Breast epithelium (tissue), 4 donors: ENCODE results near the gene FAM216B. TPM values are rescaled to one million over a fixed set of nuclear protein-coding genes. Genes with fewer than 3 reads are reported as not detected.
"Not testable (repeated sequence)": the region's sequence is repeated elsewhere in the genome, so short reads cannot be mapped to it uniquely, and the experiment has no call there.

Source experiments
- DNase-seq, 2 donors: peaks; one replicate each; pipeline ENCODE4 v3.0.0-alpha.2; 2019; ENCODE audit warnings: low spot score in 2 of 2
- H3K27ac ChIP-seq, 2 donors: fragments of 200-600 bp; sonication (generic) in 1 of 2; one replicate each; pipeline ENCODE4 v1.5.1; 2016 to 2019; ENCODE audit warnings: mild to moderate bottlenecking in 1 of 2
- H3K27me3 ChIP-seq, 2 donors: fragments of 200-600 bp; sonication (generic) in 1 of 2; one replicate each; pipeline versions ENCODE4 v1.5.1 to v1.6.0; 2017 to 2019; ENCODE audit warnings: control low read depth in 1 of 2, mild to moderate bottlenecking in 1 of 2
- H3K36me3 ChIP-seq: fragments of 200-600 bp; one replicate; pipeline ENCODE4 v1.5.1; 2019
- H3K4me1 ChIP-seq, 2 donors: fragments of 200-600 bp; sonication (generic); one replicate each; pipeline ENCODE4 v1.5.1; 2016 to 2019; ENCODE audit warnings: control low read depth in 1 of 2
- H3K4me3 ChIP-seq, 3 donors: fragments of 200-600 bp; sonication (generic); 1 replicate in 2 of 3; 2 replicates in 1 of 3; pipeline ENCODE4 v1.5.1; 2016 to 2019; ENCODE audit warnings: mild to moderate bottlenecking in 3 of 3, moderate library complexity in 2 of 3
- H3K9me3 ChIP-seq, 2 donors: fragments of 200-600 bp; sonication (generic) in 1 of 2; one replicate each; pipeline ENCODE4 v1.5.1; 2016 to 2019; ENCODE audit warnings: control low read depth in 1 of 2
- POLR2A ChIP-seq: fragments of 450-650 bp; IDR thresholded peaks from one replicate; pipeline ENCODE4 v1.6.1; 2016; ENCODE audit warnings: antibody characterized with exemption, mild to moderate bottlenecking, moderate library complexity
- POLR2AphosphoS5 ChIP-seq, 3 donors: sonication (generic); formaldehyde crosslinking; IDR thresholded peaks; one replicate each; pipeline ENCODE4 v1.6.1; 2017; ENCODE audit warnings: antibody characterized with exemption in 3 of 3
- intact Hi-C: fragments of 100-400 bp; cut with DNase I; formaldehyde crosslinking; loops from one replicate; pipeline ENCODE4 v1.15.1; 2023; ENCODE audit warnings: low total_unique reads
- total RNA-seq, 3 donors: library from RNA; depleted of rRNA; stranded (reverse); fragments of >200 nt; gene quantifications; one replicate each; pipeline ENCODE4 v1.1.0, GENCODE V29; 2016
- TF ChIP-seq, protein P1 (sequence below), 3 donors: fragments of 450-650 bp; IDR thresholded peaks; one replicate each; pipeline ENCODE4 v1.5.1; 2016 to 2017; ENCODE audit warnings: antibody characterized with exemption in 3 of 3, mild to moderate bottlenecking in 3 of 3, moderate library complexity in 3 of 3

FAM216B gene
- total RNA-seq, 3 donors from 2014 or later = not detected

DNA sequence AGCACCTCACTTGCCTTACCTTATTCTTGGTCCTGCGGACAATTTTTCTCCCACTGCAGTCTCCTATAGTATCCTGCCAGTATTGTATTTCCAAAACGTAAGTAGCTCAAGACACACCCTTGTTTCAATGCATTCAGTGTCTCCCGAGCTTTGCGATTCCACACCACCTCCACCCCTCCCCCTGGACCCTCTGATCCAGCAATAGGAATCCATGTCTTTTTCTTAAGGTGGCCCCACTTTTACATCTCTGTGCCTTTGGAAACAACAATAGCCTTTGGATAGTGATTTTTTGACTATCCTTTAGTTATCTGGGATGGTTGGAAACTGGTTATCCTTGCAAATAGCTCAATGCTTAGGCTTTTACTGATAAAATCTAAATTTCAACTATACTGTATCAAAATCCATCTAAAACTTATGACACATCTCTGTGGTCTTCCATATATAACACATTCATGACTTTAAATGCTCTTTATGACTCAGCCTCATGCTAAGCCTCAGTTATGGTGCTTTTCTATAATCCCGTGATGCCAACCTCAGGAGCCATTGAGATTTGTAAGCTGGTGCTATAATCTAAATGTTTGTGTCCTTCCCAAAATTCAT lies 27.1 kb downstream of the FAM216B start:
- no peaks in the 10 kb centered on the region for H3K4me1 ChIP-seq
- H3K27me3 ChIP-seq = no peaks in the 10 kb centered on the region
- H3K9me3 ChIP-seq = no peaks in the 10 kb centered on the region
- no peak for DNase-seq
- no peak for TF ChIP-seq POLR2AphosphoS5 (IDR thresholded peaks at IDR 0.05)
- TF ChIP-seq, protein P1, sequence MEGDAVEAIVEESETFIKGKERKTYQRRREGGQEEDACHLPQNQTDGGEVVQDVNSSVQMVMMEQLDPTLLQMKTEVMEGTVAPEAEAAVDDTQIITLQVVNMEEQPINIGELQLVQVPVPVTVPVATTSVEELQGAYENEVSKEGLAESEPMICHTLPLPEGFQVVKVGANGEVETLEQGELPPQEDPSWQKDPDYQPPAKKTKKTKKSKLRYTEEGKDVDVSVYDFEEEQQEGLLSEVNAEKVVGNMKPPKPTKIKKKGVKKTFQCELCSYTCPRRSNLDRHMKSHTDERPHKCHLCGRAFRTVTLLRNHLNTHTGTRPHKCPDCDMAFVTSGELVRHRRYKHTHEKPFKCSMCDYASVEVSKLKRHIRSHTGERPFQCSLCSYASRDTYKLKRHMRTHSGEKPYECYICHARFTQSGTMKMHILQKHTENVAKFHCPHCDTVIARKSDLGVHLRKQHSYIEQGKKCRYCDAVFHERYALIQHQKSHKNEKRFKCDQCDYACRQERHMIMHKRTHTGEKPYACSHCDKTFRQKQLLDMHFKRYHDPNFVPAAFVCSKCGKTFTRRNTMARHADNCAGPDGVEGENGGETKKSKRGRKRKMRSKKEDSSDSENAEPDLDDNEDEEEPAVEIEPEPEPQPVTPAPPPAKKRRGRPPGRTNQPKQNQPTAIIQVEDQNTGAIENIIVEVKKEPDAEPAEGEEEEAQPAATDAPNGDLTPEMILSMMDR (IDR thresholded peaks at IDR 0.05) = no peak
- TF ChIP-seq POLR2A = no peak
- intact Hi-C loops = no loop called here
- H3K4me3 ChIP-seq = no peak overlapping the region
- H3K36me3 ChIP-seq = no peaks in the 10 kb centered on the region
- no peak overlapping the region for H3K27ac ChIP-seq

DNA sequence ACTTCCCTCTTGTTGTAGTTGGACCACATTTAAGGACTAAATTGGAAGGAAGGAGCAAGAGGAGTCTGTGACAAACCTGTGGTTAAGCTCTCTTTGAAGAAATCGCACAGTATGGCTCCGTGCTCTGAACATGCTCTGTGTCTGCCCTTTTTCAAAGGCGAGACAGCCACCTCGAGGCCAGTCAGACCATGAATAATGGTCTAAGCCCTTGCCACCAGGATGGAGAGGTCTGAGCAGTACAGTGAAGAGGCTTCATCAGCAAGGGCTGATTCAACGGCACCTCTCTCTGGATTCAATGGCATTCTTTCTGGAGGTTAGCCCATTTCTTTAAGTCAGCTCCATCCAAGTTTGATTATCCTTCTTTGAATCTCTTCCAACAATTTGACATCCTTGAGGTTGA lies 30.9 kb downstream of the FAM216B start:
- Histone ChIP-seq H3K4me1 (no peaks in the 10 kb centered on the region), H3K9me3 (no peaks in the 10 kb centered on the region), H3K27ac (no peak overlapping the region), H3K36me3 (no peaks in the 10 kb centered on the region), H3K4me3 (no peak overlapping the region), H3K27me3 (no peaks in the 10 kb centered on the region)
- TF ChIP-seq POLR2AphosphoS5 (IDR thresholded peaks at IDR 0.05) (no peak), POLR2A (no peak)
- TF ChIP-seq, protein P1 (IDR thresholded peaks at IDR 0.05) = no peak
- no peak for DNase-seq
- intact Hi-C loops = no loop called here

DNA sequence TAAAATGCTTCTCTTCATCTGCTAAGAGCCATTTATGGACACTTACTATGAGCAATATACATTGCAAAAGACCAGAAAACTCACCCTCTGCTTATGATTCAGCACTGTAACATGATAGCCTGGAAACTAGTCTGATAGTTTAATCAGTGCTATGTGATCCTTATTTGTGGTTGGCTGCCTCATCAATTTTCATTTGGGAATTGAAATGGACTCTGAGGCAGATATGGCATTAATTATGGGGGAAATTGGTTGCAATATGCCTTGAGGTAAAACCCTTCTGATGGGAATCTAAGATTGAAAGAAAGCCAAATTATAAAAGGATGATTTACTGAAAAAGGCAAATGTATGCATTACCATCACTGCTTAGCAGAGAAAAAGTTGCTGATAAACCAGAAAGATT lies 33.5 kb downstream of the FAM216B start:
- TF ChIP-seq POLR2AphosphoS5 (IDR thresholded peaks at IDR 0.05) = no peak
- no peak for TF ChIP-seq POLR2A
- TF ChIP-seq, protein P1 (IDR thresholded peaks at IDR 0.05) = no peak
- Histone ChIP-seq H3K27me3 (no peaks in the 10 kb centered on the region), H3K36me3 (no peaks in the 10 kb centered on the region), H3K4me1 (no peaks in the 10 kb centered on the region), H3K27ac (no peak overlapping the region), H3K9me3 (peaks cover 0 to 5% of the 10 kb centered on the region in 2 donors), H3K4me3 (no peak overlapping the region)
- no peak for DNase-seq
- intact Hi-C loops = no loop called here

DNA sequence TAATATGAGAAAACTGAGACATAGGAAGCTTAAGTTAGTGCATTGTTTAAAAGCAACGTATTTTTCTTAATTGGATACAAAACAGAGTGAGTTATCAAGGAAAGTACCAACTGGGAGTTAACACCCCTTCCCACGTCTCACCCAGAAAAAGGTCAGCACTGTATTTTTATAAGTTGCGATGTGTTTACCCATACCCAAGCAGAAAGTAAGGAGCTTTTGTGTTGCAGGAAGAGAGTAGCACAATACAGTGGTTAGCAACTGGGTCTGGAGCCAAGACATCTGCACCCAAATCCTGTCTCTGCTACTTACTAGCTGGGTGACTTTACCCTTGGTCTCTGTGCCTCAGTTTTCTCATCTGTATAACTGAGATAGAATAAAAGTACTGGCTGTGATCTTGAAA lies 34.3 kb downstream of the FAM216B start:
- intact Hi-C loops = no loop called here
- H3K27ac ChIP-seq = no peak overlapping the region
- H3K27me3 ChIP-seq = no peaks in the 10 kb centered on the region
- H3K9me3 ChIP-seq = peaks cover 0 to 5% of the 10 kb centered on the region in 2 donors
- no peak for DNase-seq
- no peaks in the 10 kb centered on the region for H3K36me3 ChIP-seq
- TF ChIP-seq POLR2A = no peak
- no peak for TF ChIP-seq POLR2AphosphoS5 (IDR thresholded peaks at IDR 0.05)
- TF ChIP-seq, protein P1 (IDR thresholded peaks at IDR 0.05) = no peak
- no peaks in the 10 kb centered on the region for H3K4me1 ChIP-seq
- no peak overlapping the region for H3K4me3 ChIP-seq

GRCh38 chr13:42816538-42816937 lies 35.2 kb downstream of the FAM216B start:
- Histone ChIP-seq H3K4me1 (no peaks in the 10 kb centered on the region), H3K36me3 (no peaks in the 10 kb centered on the region), H3K27me3 (no peaks in the 10 kb centered on the region), H3K4me3 (no peak overlapping the region), H3K27ac (no peak overlapping the region), H3K9me3 (peaks cover 0 to 5% of the 10 kb centered on the region in 2 donors)
- intact Hi-C loops = no loop called here
- TF ChIP-seq, protein P1 (IDR thresholded peaks at IDR 0.05) = no peak
- no peak for TF ChIP-seq POLR2AphosphoS5 (IDR thresholded peaks at IDR 0.05)
- no peak for TF ChIP-seq POLR2A
- DNase-seq = no peak

DNA sequence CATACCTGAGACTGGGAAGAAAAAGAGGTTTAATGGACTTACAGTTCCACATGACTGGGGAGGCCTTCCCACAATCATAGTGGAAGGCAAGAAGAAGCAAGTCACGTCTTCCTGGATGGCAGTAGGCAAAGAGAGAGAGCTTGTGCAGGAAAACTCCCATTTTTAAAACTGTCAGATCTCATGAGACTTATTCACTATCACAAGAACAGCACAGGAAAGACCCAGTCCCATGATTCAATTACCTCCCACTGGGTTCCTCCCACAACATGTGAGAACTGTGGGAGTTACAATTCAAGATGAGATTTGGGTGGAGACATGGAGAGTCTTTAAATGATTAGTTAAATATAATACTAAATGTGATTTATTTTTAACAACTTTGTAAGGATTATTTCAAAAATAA lies 38.3 kb downstream of the FAM216B start:
- H3K9me3 ChIP-seq, H3K4me1 ChIP-seq, H3K27ac ChIP-seq, H3K27me3 ChIP-seq, H3K36me3 ChIP-seq, intact Hi-C loops, H3K4me3 ChIP-seq, DNase-seq: not testable (repeated sequence)
